NCI-H748 (cell line): ENCODE measurements around the gene RCBTB2.

Experiments used
- DNase-seq: peaks from one replicate; lab custom pipeline; 2025; ENCODE audit not compliant: unreplicated experiment; lab: John Stamatoyannopoulos, UW

The RCBTB2 gene

GRCh38 chr13:48564056-48564455 lies 31.2 kb upstream of the RCBTB2 start:
- no peak for DNase-seq

GRCh38 chr13:48563626-48564025 lies 30.7 kb upstream of the RCBTB2 start:
- no peak for DNase-seq

GRCh38 chr13:48562296-48563066 lies 29.6 kb upstream of the RCBTB2 start:
- no peak for DNase-seq

GRCh38 chr13:48561466-48562235 lies 28.8 kb upstream of the RCBTB2 start:
- DNase-seq, result no peak

GRCh38 chr13:48560657-48561337 lies 27.9 kb upstream of the RCBTB2 start:
- no peak for DNase-seq

- DNase-seq, result no peak
Measured at GRCh38 chr13:48559638-48560320, 26.9 kb upstream of the RCBTB2 start.

- DNase-seq, result no peak
Measured at GRCh38 chr13:48556817-48557216, 23.9 kb upstream of the RCBTB2 start.

GRCh38 chr13:48555441-48555840 lies 22.6 kb upstream of the RCBTB2 start:
- no peak for DNase-seq

GRCh38 chr13:48551329-48551728 lies 18.4 kb upstream of the RCBTB2 start:
- DNase-seq, result no peak

GRCh38 chr13:48549658-48550057 lies 16.8 kb upstream of the RCBTB2 start:
- no peak for DNase-seq

- DNase-seq, result no peak
Measured at GRCh38 chr13:48547663-48548092, 14.8 kb upstream of the RCBTB2 start.

- DNase-seq, result no peak
Measured at GRCh38 chr13:48545608-48546007, 12.7 kb upstream of the RCBTB2 start.

GRCh38 chr13:48542581-48543341 lies 9.9 kb upstream of the RCBTB2 start:
- peak; percentile 3 for DNase-seq

- DNase-seq, result no peak
Measured at GRCh38 chr13:48542138-48542537, 9.3 kb upstream of the RCBTB2 start.

GRCh38 chr13:48539550-48539949 lies 6.7 kb upstream of the RCBTB2 start:
- no peak for DNase-seq

GRCh38 chr13:48536621-48537250 lies 3.9 kb upstream of the RCBTB2 start:
- DNase-seq, result no peak

- no peak for DNase-seq
Measured at GRCh38 chr13:48535766-48536165, 2.9 kb upstream of the RCBTB2 start.

GRCh38 chr13:48534911-48535501 lies 2.1 kb upstream of the RCBTB2 start:
- no peak for DNase-seq

- peak; percentile 8 for DNase-seq
Measured at GRCh38 chr13:48533961-48534600, 1.2 kb upstream of the RCBTB2 start.
